DND-41 (cell line): ENCODE measurements around the gene ZBED4.

Experiments
- CTCF ChIP-seq: IDR thresholded peaks from 2 replicates; pipeline ENCODE4 v1.5.1; 2012; ENCODE audit warnings: borderline replicate concordance, low read length, moderate library complexity, mild to moderate bottlenecking; ENCODE audit not compliant: poor library complexity, severe bottlenecking; ENCODE audit errors: extremely low read depth
- EZH2 ChIP-seq: IDR thresholded peaks from 3 replicates; pipeline ENCODE4 v1.6.1; 2012; ENCODE audit warnings: borderline replicate concordance, low read depth, mild to moderate bottlenecking, moderate library complexity, low read length, inconsistent platforms; ENCODE audit not compliant: severe bottlenecking

- TF ChIP-seq CTCF (no peak), EZH2 (no peak)
These were observed 58.4 kb downstream of the ZBED4 start for GRCh38 chr22:49911881-49912625.
